ENCODE results near the gene FIZ1.

Gene FIZ1

GRCh38 chr19:55606471-55606787 lies 7.1 kb upstream of the FIZ1 start:
- Histone ChIP-seq H3K4me3 (replicated peaks; ENCODE audit: low read depth, low read length) (peak overlapping the region; percentile 90), H3K27me3 (replicated peaks; ENCODE audit: control insufficient read depth, insufficient read depth, low read length) (no peaks in the 10 kb centered on the region), H3K36me3 (ENCODE audit: control insufficient read depth, insufficient read depth, low read length) (peaks cover 7% of the 10 kb centered on the region)
- no peak for TF ChIP-seq CTCF (IDR thresholded peaks at IDR 0.05; ENCODE audit: insufficient read depth, low read length, poor library complexity, severe bottlenecking)
- no peak for DNase-seq (ENCODE audit: extremely low read depth, insufficient read length)

GRCh38 chr19:55605637-55606470 lies 6.5 kb upstream of the FIZ1 start, which contains the start of gene ZNF865:
TSS of gene ZNF865 (plus strand) at chr19:55605647. CDS start at chr19:55613619, 7,972 bp downstream.
- peak; percentile 84 for TF ChIP-seq CTCF (IDR thresholded peaks at IDR 0.05; ENCODE audit: insufficient read depth, low read length, poor library complexity, severe bottlenecking)
- Histone ChIP-seq H3K27me3 (replicated peaks; ENCODE audit: control insufficient read depth, insufficient read depth, low read length) (no peaks in the 10 kb centered on the region), H3K36me3 (ENCODE audit: control insufficient read depth, insufficient read depth, low read length) (peaks cover 7% of the 10 kb centered on the region), H3K4me3 (replicated peaks; ENCODE audit: low read depth, low read length) (peak within 1 kb of the TSS; percentile 90)
- peak; percentile 70 for DNase-seq (ENCODE audit: extremely low read depth, insufficient read length)

GRCh38 chr19:55605207-55605636 lies 5.9 kb upstream of the FIZ1 start:
- peak; percentile 98 for DNase-seq (ENCODE audit: extremely low read depth, insufficient read length)
- H3K4me3 ChIP-seq (replicated peaks; ENCODE audit: low read depth, low read length) = peak overlapping the region; percentile 90
- H3K27me3 ChIP-seq (replicated peaks; ENCODE audit: control insufficient read depth, insufficient read depth, low read length) = no peaks in the 10 kb centered on the region
- H3K36me3 ChIP-seq (ENCODE audit: control insufficient read depth, insufficient read depth, low read length) = peaks cover 7% of the 10 kb centered on the region
- no peak for TF ChIP-seq CTCF (IDR thresholded peaks at IDR 0.05; ENCODE audit: insufficient read depth, low read length, poor library complexity, severe bottlenecking)

GRCh38 chr19:55603581-55604292 lies 4.4 kb upstream of the FIZ1 start:
- Histone ChIP-seq H3K36me3 (ENCODE audit: control insufficient read depth, insufficient read depth, low read length) (peaks cover 5% of the 10 kb centered on the region), H3K4me3 (replicated peaks; ENCODE audit: low read depth, low read length) (no peak overlapping the region), H3K27me3 (replicated peaks; ENCODE audit: control insufficient read depth, insufficient read depth, low read length) (no peaks in the 10 kb centered on the region)
- no peak for DNase-seq (ENCODE audit: extremely low read depth, insufficient read length)
- TF ChIP-seq CTCF (IDR thresholded peaks at IDR 0.05; ENCODE audit: insufficient read depth, low read length, poor library complexity, severe bottlenecking) = no peak

GRCh38 chr19:55603115-55603514 lies 3.8 kb upstream of the FIZ1 start:
- TF ChIP-seq CTCF (IDR thresholded peaks at IDR 0.05; ENCODE audit: insufficient read depth, low read length, poor library complexity, severe bottlenecking) = no peak
- no peak for DNase-seq (ENCODE audit: extremely low read depth, insufficient read length)
- no peak overlapping the region for H3K4me3 ChIP-seq (replicated peaks; ENCODE audit: low read depth, low read length)
- no peaks in the 10 kb centered on the region for H3K27me3 ChIP-seq (replicated peaks; ENCODE audit: control insufficient read depth, insufficient read depth, low read length)
- peaks cover 5% of the 10 kb centered on the region for H3K36me3 ChIP-seq (ENCODE audit: control insufficient read depth, insufficient read depth, low read length)

All from GM06990 (cell line).